Measurements from ENCODE around the gene RUSC2.

GRCh38 chr9:35499701-35500030 lies 9.8 kb downstream of the RUSC2 start:
- TF ChIP-seq CTCF (IDR thresholded peaks at IDR 0.05), result no peak
- no peak for TF ChIP-seq EZH2 (IDR thresholded peaks at IDR 0.05; ENCODE audit: borderline replicate concordance, insufficient read depth, low read depth, low read length, poor library complexity, severe bottlenecking)

Measured in B cell (primary cell).